ENCODE data around the gene CEP68.
A peak's percentile ranks its signal among the peaks of the same experiment; 100 is the strongest.
"Not testable (repeated sequence)": the region's sequence is repeated elsewhere in the genome, so short reads cannot be mapped to it uniquely, and the experiment has no call there.

CEP68 gene

GRCh38 chr2:65079017-65079416, 22.8 kb downstream of the CEP68 start:
- DNase-seq (ENCODE audit: low read depth): no peak

- no peak for DNase-seq (ENCODE audit: low read depth)
Observed at GRCh38 chr2:65081232-65081685, 25.0 kb downstream of the CEP68 start.

- DNase-seq (ENCODE audit: low read depth): no peak
Observed at GRCh38 chr2:65085148-65085547, 28.9 kb downstream of the CEP68 start.

- DNase-seq (ENCODE audit: low read depth): no peak
Observed at GRCh38 chr2:65092791-65093190, 36.6 kb downstream of the CEP68 start.

- DNase-seq (ENCODE audit: low read depth): no peak
Observed at GRCh38 chr2:65093211-65093610, 37.0 kb downstream of the CEP68 start.

- no peak for DNase-seq (ENCODE audit: low read depth)
Observed at GRCh38 chr2:65096948-65097347, 40.7 kb downstream of the CEP68 start.

- DNase-seq (ENCODE audit: low read depth): no peak
Observed at GRCh38 chr2:65097844-65098243, 41.6 kb downstream of the CEP68 start.

- no peak for DNase-seq (ENCODE audit: low read depth)
Observed at GRCh38 chr2:65098741-65099140, 42.5 kb downstream of the CEP68 start.

GRCh38 chr2:65101071-65101470, 44.9 kb downstream of the CEP68 start:
- DNase-seq (ENCODE audit: low read depth): no peak

- no peak for DNase-seq (ENCODE audit: low read depth)
Observed at GRCh38 chr2:65103013-65103715, 46.9 kb downstream of the CEP68 start.

- no peak for DNase-seq (ENCODE audit: low read depth)
Observed at GRCh38 chr2:65107530-65107929, 51.3 kb downstream of the CEP68 start.

GRCh38 chr2:65108780-65109179, 52.6 kb downstream of the CEP68 start:
- DNase-seq (ENCODE audit: low read depth): no peak

GRCh38 chr2:65112633-65113032, 56.4 kb downstream of the CEP68 start:
- DNase-seq (ENCODE audit: low read depth): no peak

- no peak for DNase-seq (ENCODE audit: low read depth)
Observed at GRCh38 chr2:65113229-65113628, 57.0 kb downstream of the CEP68 start.

- no peak for DNase-seq (ENCODE audit: low read depth)
Observed at GRCh38 chr2:65113816-65114215, 57.6 kb downstream of the CEP68 start.

- no peak for DNase-seq (ENCODE audit: low read depth)
Observed at GRCh38 chr2:65114921-65115320, 58.7 kb downstream of the CEP68 start.

- DNase-seq (ENCODE audit: low read depth): no peak
Observed at GRCh38 chr2:65116645-65117044, 60.4 kb downstream of the CEP68 start.

- DNase-seq (ENCODE audit: low read depth): no peak
Observed at GRCh38 chr2:65120990-65121693, 64.9 kb downstream of the CEP68 start.

GRCh38 chr2:65122313-65122712, 66.1 kb downstream of the CEP68 start:
- no peak for DNase-seq (ENCODE audit: low read depth)

GRCh38 chr2:65125457-65125856, 69.2 kb downstream of the CEP68 start:
- DNase-seq (ENCODE audit: low read depth): not testable (repeated sequence)

- DNase-seq (ENCODE audit: low read depth): no peak
Observed at GRCh38 chr2:65128297-65129190, 72.3 kb downstream of the CEP68 start.

- DNase-seq (ENCODE audit: low read depth): peak; percentile 8
Observed at GRCh38 chr2:65129286-65129825, 73.1 kb downstream of the CEP68 start.
